ENCODE data around the gene DRAM2.

DRAM2 gene

GRCh38 chr1:111139956-111140679 is at the start of gene DRAM2, which contains the start of gene CEPT1:
Gene DRAM2, minus strand, starts transcription at chr1:111140093. Its CDS starts 8,539 bp downstream, at chr1:111131554.
Gene CEPT1, plus strand, starts transcription at chr1:111140223. Its CDS starts 7,492 bp downstream, at chr1:111147715.
- Histone ChIP-seq H4K20me1 (peaks cover 8 to 47% (median 29%) of the 10 kb centered on the region in 11 experiments; a peak in 18 of 22 replicates), H3K4me1 (peaks cover 25 to 72% (median 33%) of the 10 kb centered on the region in 10 experiments), H3K9me3 (replicated peaks in 1 of 11) (no peaks in the 10 kb centered on the region), H3K4me3 (peak within 1 kb of the TSS; percentile 79 to 98 (median 90)), H3K36me3 (peaks cover 16 to 54% (median 34%) of the 10 kb centered on the region in 11 experiments), H3K9ac (peak within 1 kb of the TSS; percentile 86 to 97 (median 93)), H3K27me3 (no peaks in the 10 kb centered on the region), H3K4me2 (peak within 1 kb of the TSS; percentile 81 to 98 (median 88)), H3K27ac (peak within 1 kb of the TSS; percentile 78 to 96 (median 91))
- no peak for TF ChIP-seq Cebpa-rat (IDR thresholded peaks at IDR 0.05)

GRCh38 chr1:111184663-111185062 is 44.8 kb upstream of the DRAM2 start:
- H3K36me3 ChIP-seq: peaks cover 71 to 99% (median 85%) of the 10 kb centered on the region in 11 experiments
- TF ChIP-seq Cebpa-rat (IDR thresholded peaks at IDR 0.05): no peak

GRCh38 chr1:111183308-111184069 is 43.6 kb upstream of the DRAM2 start:
- no peak overlapping the region for H3K27ac ChIP-seq
- TF ChIP-seq Cebpa-rat (IDR thresholded peaks at IDR 0.05): no peak
- no peak overlapping the region for H3K9ac ChIP-seq
- peak overlapping the region in 1 of 11 experiments; percentile 1; a peak in 1 of 22 replicates for H3K4me2 ChIP-seq
- peaks cover 66 to 99% (median 84%) of the 10 kb centered on the region in 11 experiments for H3K36me3 ChIP-seq
- H3K27me3 ChIP-seq: no peaks in the 10 kb centered on the region
- peaks cover 0 to 44% (median 0%) of the 10 kb centered on the region in 11 experiments; a peak in 3 of 22 replicates for H4K20me1 ChIP-seq
- H3K4me1 ChIP-seq: peaks cover 0 to 63% (median 0%) of the 10 kb centered on the region in 10 experiments; a peak in 5 of 20 replicates
- H3K4me3 ChIP-seq: no peak overlapping the region
- H3K9me3 ChIP-seq (replicated peaks in 1 of 11): peaks cover 0 to 6% (median 0%) of the 10 kb centered on the region in 11 experiments; a peak in 1 of 22 replicates

More at GRCh38 chr1:111184663-111185062, 44.8 kb upstream of the DRAM2 start:
- H3K9ac ChIP-seq: no peak overlapping the region
- no peak overlapping the region for H3K4me3 ChIP-seq
- peaks cover 0 to 8% (median 0%) of the 10 kb centered on the region in 11 experiments; a peak in 1 of 22 replicates for H3K9me3 ChIP-seq (replicated peaks in 1 of 11)
- H3K27me3 ChIP-seq: no peaks in the 10 kb centered on the region
- peaks cover 0 to 44% (median 0%) of the 10 kb centered on the region in 11 experiments; a peak in 3 of 22 replicates for H4K20me1 ChIP-seq
- no peak overlapping the region for H3K27ac ChIP-seq
- peak overlapping the region in 1 of 11 experiments; percentile 44; a peak in 2 of 22 replicates for H3K4me2 ChIP-seq
- peaks cover 0 to 74% (median 0%) of the 10 kb centered on the region in 10 experiments; a peak in 5 of 20 replicates for H3K4me1 ChIP-seq

GRCh38 chr1:111182052-111182451 is 42.2 kb upstream of the DRAM2 start:
- H3K9me3 ChIP-seq (replicated peaks in 1 of 11): no peaks in the 10 kb centered on the region
- no peak overlapping the region for H3K9ac ChIP-seq
- no peak overlapping the region for H3K4me2 ChIP-seq
- H3K4me1 ChIP-seq: peaks cover 0 to 52% (median 0%) of the 10 kb centered on the region in 10 experiments; a peak in 4 of 20 replicates
- H3K36me3 ChIP-seq: peaks cover 64 to 99% (median 83%) of the 10 kb centered on the region in 11 experiments
- no peak for TF ChIP-seq Cebpa-rat (IDR thresholded peaks at IDR 0.05)
- H4K20me1 ChIP-seq: peaks cover 0 to 49% (median 0%) of the 10 kb centered on the region in 11 experiments; a peak in 3 of 22 replicates
- H3K27ac ChIP-seq: no peak overlapping the region
- no peak overlapping the region for H3K4me3 ChIP-seq
- no peaks in the 10 kb centered on the region for H3K27me3 ChIP-seq

- Histone ChIP-seq H3K9me3 (replicated peaks in 1 of 11) (no peaks in the 10 kb centered on the region), H3K4me1 (peaks cover 0 to 32% (median 0%) of the 10 kb centered on the region in 10 experiments; a peak in 4 of 20 replicates), H3K4me3 (no peak overlapping the region), H3K36me3 (peaks cover 60 to 99% (median 82%) of the 10 kb centered on the region in 11 experiments), H4K20me1 (peaks cover 0 to 56% (median 0%) of the 10 kb centered on the region in 11 experiments; a peak in 3 of 22 replicates), H3K9ac (no peak overlapping the region), H3K27me3 (no peaks in the 10 kb centered on the region), H3K4me2 (no peak overlapping the region), H3K27ac (no peak overlapping the region)
- no peak for TF ChIP-seq Cebpa-rat (IDR thresholded peaks at IDR 0.05)
These were observed 40.2 kb upstream of the DRAM2 start for GRCh38 chr1:111179968-111180533.

- peaks cover 61 to 99% (median 84%) of the 10 kb centered on the region in 11 experiments for H3K36me3 ChIP-seq
- H3K27ac ChIP-seq: no peak overlapping the region
- no peak overlapping the region for H3K4me3 ChIP-seq
- no peaks in the 10 kb centered on the region for H3K9me3 ChIP-seq (replicated peaks in 1 of 11)
- no peak overlapping the region for H3K9ac ChIP-seq
- H4K20me1 ChIP-seq: peaks cover 0 to 70% (median 0%) of the 10 kb centered on the region in 11 experiments; a peak in 3 of 22 replicates
- peaks cover 0 to 11% (median 0%) of the 10 kb centered on the region in 10 experiments; a peak in 3 of 20 replicates for H3K4me1 ChIP-seq
- H3K27me3 ChIP-seq: no peaks in the 10 kb centered on the region
- no peak for TF ChIP-seq Cebpa-rat (IDR thresholded peaks at IDR 0.05)
- no peak overlapping the region for H3K4me2 ChIP-seq
These were observed 36.8 kb upstream of the DRAM2 start for GRCh38 chr1:111176678-111177077.

- Histone ChIP-seq H3K27ac (no peak overlapping the region), H3K9ac (no peak overlapping the region), H3K27me3 (no peaks in the 10 kb centered on the region), H3K4me2 (no peak overlapping the region), H3K36me3 (peaks cover 63 to 100% (median 90%) of the 10 kb centered on the region in 11 experiments), H3K4me3 (no peak overlapping the region), H4K20me1 (peaks cover 0 to 68% (median 0%) of the 10 kb centered on the region in 11 experiments; a peak in 3 of 22 replicates), H3K9me3 (replicated peaks in 1 of 11) (no peaks in the 10 kb centered on the region), H3K4me1 (no peaks in the 10 kb centered on the region; a peak in 1 of 20 replicates)
- peak in 5 of 11 experiments; percentile 11 to 73 (median 42); a peak in 7 of 22 replicates for TF ChIP-seq Cebpa-rat (IDR thresholded peaks at IDR 0.05)
These were observed 35.5 kb upstream of the DRAM2 start for GRCh38 chr1:111175349-111175748.

- H4K20me1 ChIP-seq: peaks cover 0 to 71% (median 0%) of the 10 kb centered on the region in 11 experiments; a peak in 3 of 22 replicates
- no peak overlapping the region for H3K9ac ChIP-seq
- H3K4me1 ChIP-seq: no peaks in the 10 kb centered on the region
- no peak overlapping the region for H3K4me3 ChIP-seq
- peaks cover 57 to 98% (median 91%) of the 10 kb centered on the region in 11 experiments for H3K36me3 ChIP-seq
- no peaks in the 10 kb centered on the region for H3K27me3 ChIP-seq
- no peak for TF ChIP-seq Cebpa-rat (IDR thresholded peaks at IDR 0.05)
- no peaks in the 10 kb centered on the region for H3K9me3 ChIP-seq (replicated peaks in 1 of 11)
- no peak overlapping the region for H3K4me2 ChIP-seq
- no peak overlapping the region for H3K27ac ChIP-seq
These were observed 34.2 kb upstream of the DRAM2 start for GRCh38 chr1:111174070-111174469.
